H1 (cell line): ENCODE data around the gene NCOA1. TPM values are rescaled to one million over a fixed set of nuclear protein-coding genes. Genes with fewer than 3 reads are reported as not detected.

Experiments used
- CTCF ChIA-PET: fragments of 300-600 bp; sonication (Branson Sonifier 250); formaldehyde crosslinking; loops from one replicate; lab custom pipeline; 2021; ENCODE audit not compliant: partially characterized antibody; lab: Charles Lee
- POLR2A ChIA-PET: fragments of 300-600 bp; sonication (Branson Sonifier 250); formaldehyde crosslinking; loops from one replicate; lab custom pipeline; 2021; ENCODE audit warnings: inconsistent platforms; ENCODE audit not compliant: partially characterized antibody; lab: Charles Lee
- DNase-seq, 2 experiments: peaks; one replicate each; pipeline versions ENCODE4 v3.0.0 to v3.0.0-alpha.2; 2010 to 2022; ENCODE audit warnings: low spot score in 2 of 2, low read depth in 1 of 2, mixed read lengths in 1 of 2
- FAIRE-seq: peaks from 2 replicates; lab custom pipeline; 2011; peaks lifted over from hg19 to GRCh38; lab: Jason Lieb, UNC
- H2AFZ ChIP-seq: 2 replicates; pipeline ENCODE4 v1.8.1; 2012; ENCODE audit warnings: low read length, inconsistent platforms
- H2AK5ac ChIP-seq: 2 replicates; pipeline ENCODE4 v1.6.1; 2013; ENCODE audit warnings: low read depth, low read length
- H2BK120ac ChIP-seq: replicated peaks from 2 replicates; pipeline ENCODE3; 2013; ENCODE audit warnings: low read depth, low read length, inconsistent platforms
- H2BK12ac ChIP-seq: 2 replicates; pipeline ENCODE4 v1.6.1; 2013; ENCODE audit warnings: low read depth, low read length
- H2BK15ac ChIP-seq: 2 replicates; pipeline ENCODE4 v1.6.1; 2013; ENCODE audit warnings: low read length
- H2BK20ac ChIP-seq: 2 replicates; pipeline ENCODE4 v1.6.1; 2013; ENCODE audit warnings: low read length
- H2BK5ac ChIP-seq: 2 replicates; pipeline ENCODE4 v1.6.1; 2013; ENCODE audit warnings: low read depth, low read length
- H3K14ac ChIP-seq: 2 replicates; pipeline ENCODE4 v1.6.1; 2013; ENCODE audit warnings: inconsistent platforms; ENCODE audit not compliant: insufficient read length
- H3K18ac ChIP-seq: 2 replicates; pipeline ENCODE4 v1.6.1; 2013; ENCODE audit warnings: low read length; ENCODE audit errors: extremely low read depth
- H3K23ac ChIP-seq: 2 replicates; pipeline ENCODE4 v1.6.1; 2013; ENCODE audit warnings: inconsistent platforms; ENCODE audit not compliant: insufficient read length
- H3K23me2 ChIP-seq: 2 replicates; pipeline ENCODE4 v1.6.1; 2013; ENCODE audit warnings: low read depth, low read length
- H3K27ac ChIP-seq: 2 replicates; pipeline ENCODE4 v1.6.1; 2011; ENCODE audit warnings: low read depth, low read length, inconsistent platforms
- H3K27me3 ChIP-seq, 4 experiments: replicated peaks in 1 of 4; 1 replicate in 1 of 4; 2 replicates in 3 of 4; pipeline versions ENCODE4 v1.6.1 to v1.8.1; 2011 to 2013; ENCODE audit warnings: low read length in 3 of 4, mild to moderate bottlenecking in 3 of 4, inconsistent platforms in 2 of 4, mixed read lengths in 2 of 4, moderate library complexity in 1 of 4; ENCODE audit not compliant: control insufficient read depth in 3 of 4, insufficient read depth in 3 of 4; ENCODE audit errors: extremely low read depth in 1 of 4
- H3K36me3 ChIP-seq, 4 experiments: 2 replicates each; pipeline versions ENCODE4 v1.6.1 to v1.8.1; 2011 to 2013; ENCODE audit warnings: mild to moderate bottlenecking in 4 of 4, low read length in 3 of 4, moderate library complexity in 2 of 4, control low read depth in 1 of 4, inconsistent platforms in 1 of 4; ENCODE audit not compliant: insufficient read depth in 4 of 4, control insufficient read depth in 2 of 4
- H3K4ac ChIP-seq: replicated peaks from 2 replicates; pipeline ENCODE3; 2013; ENCODE audit warnings: low read length, low read depth, mixed read lengths, inconsistent platforms; ENCODE audit not compliant: insufficient read length
- H3K4me1 ChIP-seq, 4 experiments: replicated peaks in 1 of 4; 1 replicate in 1 of 4; 2 replicates in 3 of 4; pipeline versions ENCODE4 v1.6.1 to v1.8.1; 2011 to 2013; ENCODE audit warnings: low read length in 3 of 4, inconsistent platforms in 2 of 4, mixed read lengths in 1 of 4; ENCODE audit not compliant: insufficient read depth in 4 of 4, control insufficient read depth in 3 of 4
- H3K4me2 ChIP-seq, 2 experiments: 2 replicates each; pipeline versions ENCODE4 v1.6.1 to v1.8.1; 2011 to 2013; ENCODE audit warnings: low read depth in 2 of 2, low read length in 2 of 2, control low read depth in 1 of 2, inconsistent platforms in 1 of 2, mild to moderate bottlenecking in 1 of 2; ENCODE audit not compliant: insufficient read depth in 1 of 2
- H3K4me3 ChIP-seq, 4 experiments: fragments of 200-600, 300-600 bp in 1 of 4; sonication (generic), shearing (Covaris generic), sonication (Bioruptor Twin) in 1 of 4; 2 replicates each; pipeline versions ENCODE4 v1.5.1 to v1.8.1; 2011 to 2016; ENCODE audit warnings: low read length in 4 of 4, low read depth in 3 of 4, control low read depth in 2 of 4, inconsistent platforms in 2 of 4, mild to moderate bottlenecking in 2 of 4, mixed read lengths in 1 of 4, moderate library complexity in 1 of 4; ENCODE audit not compliant: insufficient read depth in 2 of 4; ENCODE audit errors: extremely low read depth in 1 of 4
- H3K56ac ChIP-seq: replicated peaks from 2 replicates; pipeline ENCODE3; 2013; ENCODE audit warnings: low read depth, mild to moderate bottlenecking, mixed read lengths, low read length, inconsistent platforms; ENCODE audit not compliant: insufficient read length
- H3K79me1 ChIP-seq: 2 replicates; pipeline ENCODE4 v1.6.1; 2013; ENCODE audit warnings: low read depth, low read length, control low read depth
- H3K79me2 ChIP-seq, 2 experiments: 2 replicates each; pipeline versions ENCODE4 v1.6.1 to v1.8.1; 2012 to 2013; ENCODE audit warnings: low read length in 2 of 2, mild to moderate bottlenecking in 2 of 2, inconsistent platforms in 1 of 2; ENCODE audit not compliant: insufficient read depth in 2 of 2, control insufficient read depth in 1 of 2
- H3K9ac ChIP-seq, 4 experiments: replicated peaks in 1 of 4; 1 replicate in 1 of 4; 2 replicates in 3 of 4; pipeline versions ENCODE4 v1.6.1 to v1.8.1; 2011 to 2013; ENCODE audit warnings: low read depth in 3 of 4, low read length in 3 of 4, control low read depth in 2 of 4, mild to moderate bottlenecking in 2 of 4, moderate library complexity in 2 of 4, inconsistent platforms in 1 of 4; ENCODE audit errors: extremely low read depth in 1 of 4
- H3K9me3 ChIP-seq, 2 experiments: 2 replicates each; pipeline versions ENCODE4 v1.6.1 to v1.8.1; 2012 to 2013; ENCODE audit warnings: mild to moderate bottlenecking in 2 of 2, moderate library complexity in 2 of 2, control low read depth in 1 of 2, inconsistent platforms in 1 of 2, low read depth in 1 of 2, low read length in 1 of 2, mixed read lengths in 1 of 2; ENCODE audit not compliant: insufficient read depth in 2 of 2
- H4K20me1 ChIP-seq, 2 experiments: replicated peaks in 1 of 2; 2 replicates each; pipeline versions ENCODE3 to v1.8.1; 2011 to 2013; ENCODE audit warnings: inconsistent platforms in 2 of 2, low read length in 2 of 2, mild to moderate bottlenecking in 1 of 2; ENCODE audit not compliant: insufficient read depth in 2 of 2, control insufficient read depth in 1 of 2
- H4K5ac ChIP-seq: 2 replicates; pipeline ENCODE4 v1.6.1; 2013; ENCODE audit warnings: low read length, low read depth, mixed read lengths, inconsistent platforms; ENCODE audit not compliant: insufficient read length
- H4K8ac ChIP-seq: 2 replicates; pipeline ENCODE4 v1.8.0; 2013; ENCODE audit warnings: mild to moderate bottlenecking, moderate library complexity, low read length, inconsistent platforms; ENCODE audit not compliant: insufficient read depth; ENCODE audit errors: extremely low read depth
- H4K91ac ChIP-seq: replicated peaks from 2 replicates; pipeline ENCODE3; 2013; ENCODE audit warnings: low read length, mixed read lengths, inconsistent platforms; ENCODE audit not compliant: insufficient read length
- ATF2 ChIP-seq: IDR thresholded peaks from 2 replicates; pipeline ENCODE4 v1.6.1; 2012; ENCODE audit warnings: low read length, inconsistent platforms
- CTCF ChIP-seq, 3 experiments: IDR thresholded peaks; 1 replicate in 2 of 3; 2 replicates in 1 of 3; pipeline versions ENCODE4 v1.5.1 to v1.6.1; 2011; ENCODE audit warnings: low read length in 3 of 3, mild to moderate bottlenecking in 3 of 3, inconsistent platforms in 2 of 3, low read depth in 1 of 3, moderate library complexity in 1 of 3; ENCODE audit not compliant: insufficient read depth in 1 of 3; ENCODE audit errors: control extremely low read depth in 1 of 3
- EGR1 ChIP-seq: IDR thresholded peaks from 2 replicates; pipeline ENCODE4 v1.6.1; 2011; ENCODE audit warnings: low read depth, low read length, borderline replicate concordance
- FOSL1 ChIP-seq: IDR thresholded peaks from 2 replicates; pipeline ENCODE4 v1.6.1; 2011; ENCODE audit warnings: mild to moderate bottlenecking, low read depth, low read length, moderate library complexity; ENCODE audit not compliant: insufficient read depth
- KDM1A ChIP-seq: fragments of 200-600, 300-600 bp; sonication (generic); IDR thresholded peaks from 2 replicates; pipeline ENCODE4 v1.7.1; 2016; ENCODE audit warnings: mild to moderate bottlenecking, low read length, borderline replicate concordance
- KDM4A ChIP-seq: IDR thresholded peaks from one replicate; pipeline ENCODE4 v1.7.1; 2012; ENCODE audit warnings: low read depth, mild to moderate bottlenecking, moderate library complexity, low read length, inconsistent platforms; ENCODE audit not compliant: severe bottlenecking
- MAFK ChIP-seq: IDR thresholded peaks from 2 replicates; pipeline ENCODE4 v1.6.1; 2012; ENCODE audit warnings: low read depth, mild to moderate bottlenecking, improper control_type of control experiment, low read length
- NRF1 ChIP-seq: IDR thresholded peaks from 2 replicates; pipeline ENCODE4 v1.6.1; 2011; ENCODE audit warnings: mild to moderate bottlenecking, low read depth, low read length, improper control_type of control experiment
- SIX5 ChIP-seq: IDR thresholded peaks from 2 replicates; pipeline ENCODE4 v1.6.1; 2011; ENCODE audit warnings: mild to moderate bottlenecking, low read depth, low read length
- SUZ12 ChIP-seq: fragments of 200-600 bp; sonication (generic); IDR thresholded peaks from 2 replicates; pipeline ENCODE4 v1.6.1; 2012; ENCODE audit warnings: mild to moderate bottlenecking, inconsistent platforms, low read length, moderate library complexity, mixed read lengths
- TBP ChIP-seq: IDR thresholded peaks from 2 replicates; pipeline ENCODE4 v1.6.1; 2011; ENCODE audit warnings: low read depth, low read length, improper control_type of control experiment
- polyA plus RNA-seq, 7 experiments: library from polyadenylated mRNA; depleted of rRNA in 3 of 7; stranded (reverse) in 5 of 7; unstranded in 2 of 7; fragments of >200 nt in 5 of 7; fragments of 200-250 nt in 2 of 7; gene quantifications; 1 replicate in 5 of 7; 2 replicates in 1 of 7; 4 replicates in 1 of 7; pipeline versions ENCODE4 v1.2.1 to v1.2.3, GENCODE V29; 2011 to 2013; ENCODE audit warnings: missing spikeins in 2 of 7, mixed read lengths in 2 of 7
- total RNA-seq: library from RNA; stranded (reverse); fragmentation: NEBNext Ultra II Directional; extraction: Animal tissue kit (Norgen Biotek cat#: 25700); gene quantifications from 2 replicates; pipeline ENCODE4 v1.2.1, GENCODE V29; 2021

The NCOA1 gene
- total and polyA plus RNA-seq, 2 of the 8 experiments (the other 6 are each of a cell fraction or from before 2014, with no cell fraction given) = 12.8 to 17.9 TPM

GRCh38 chr2:24651643-24652003, 160.6 kb downstream of the NCOA1 start:
- Histone ChIP-seq H2BK120ac (no peak overlapping the region), H2BK5ac (no peak overlapping the region), H4K8ac (no peak overlapping the region), H3K79me1 (no peaks in the 10 kb centered on the region), H3K9me3 (no peaks in the 10 kb centered on the region), H3K14ac (no peak overlapping the region), H3K4ac (no peak overlapping the region), H4K5ac (no peak overlapping the region), H4K91ac (no peak overlapping the region), H2BK15ac (no peak overlapping the region), H2AFZ (no peak overlapping the region), H4K20me1 (no peaks in the 10 kb centered on the region), H3K4me3 (no peak overlapping the region), H3K18ac (no peak overlapping the region), H3K36me3 (no peaks in the 10 kb centered on the region), H3K4me1 (no peaks in the 10 kb centered on the region; a peak in 1 of 7 replicates), H3K9ac (no peak overlapping the region), H3K23ac (no peak overlapping the region), H3K4me2 (no peak overlapping the region), H3K23me2 (no peaks in the 10 kb centered on the region), H3K56ac (no peak overlapping the region), H3K27ac (no peak overlapping the region), H2BK12ac (no peak overlapping the region), H3K79me2 (no peaks in the 10 kb centered on the region), H3K27me3 (no peaks in the 10 kb centered on the region), H2BK20ac (no peak overlapping the region), H2AK5ac (no peak overlapping the region)
- ChIA-PET CTCF (interaction anchor here (1.1 kb wide), 1 partner anchor 242 kb away, joined by 3 read pairs; no protein-coding TSS in a partner anchor), POLR2A (no interaction called here)
- FAIRE-seq (no peak), DNase-seq (no peak)
- no peak for TF ChIP-seq SUZ12
- no peak for TF ChIP-seq SIX5
- TF ChIP-seq KDM4A = no peak
- TF ChIP-seq EGR1 = no peak
- no peak for TF ChIP-seq MAFK
- no peak for TF ChIP-seq NRF1
- no peak for TF ChIP-seq CTCF (IDR thresholded peaks at IDR 0.05; ENCODE audit: control extremely low read depth in 1 of 3, insufficient read depth in 1 of 3, low read depth in 1 of 3, low read length in 3 of 3)
- no peak for TF ChIP-seq ATF2
- no peak for TF ChIP-seq FOSL1
- no peak for TF ChIP-seq KDM1A
- TF ChIP-seq TBP = no peak
